HG03432 (cell line): Measurements from ENCODE around the gene NEK2.

Experiments used
- ATAC-seq: cut with Tn5 transposase; IDR thresholded peaks from one replicate; pipeline ENCODE4 v1.9.1; 2021; ENCODE audit warnings: mild to moderate bottlenecking, moderate library complexity; ENCODE audit not compliant: unreplicated experiment

NEK2 gene

GRCh38 chr1:211612786-211613107 is 62.7 kb downstream of the NEK2 start:
- no peak for ATAC-seq
